Stomach smooth muscle (tissue), 2 donors: Measurements from ENCODE around the gene RBM43.
"Not testable (repeated sequence)": the region's sequence is repeated elsewhere in the genome, so short reads cannot be mapped to it uniquely, and the experiment has no call there.

ENCODE experiments used
- H3K27ac ChIP-seq: one replicate; pipeline ENCODE4 v1.7.0; 2013; ENCODE audit warnings: mild to moderate bottlenecking, low read length, inconsistent platforms
- H3K27me3 ChIP-seq, 2 donors: one replicate each; pipeline ENCODE4 v1.7.0; 2013; ENCODE audit warnings: low read length in 2 of 2; ENCODE audit not compliant: insufficient read depth in 2 of 2, control insufficient read depth in 1 of 2
- H3K36me3 ChIP-seq, 2 donors: one replicate each; pipeline ENCODE4 v1.7.0; 2013; ENCODE audit warnings: low read length in 2 of 2; ENCODE audit not compliant: control insufficient read depth in 2 of 2, insufficient read depth in 2 of 2
- H3K4me1 ChIP-seq: one replicate; pipeline ENCODE4 v1.7.0; 2013; ENCODE audit warnings: low read length; ENCODE audit not compliant: control insufficient read depth, insufficient read depth
- H3K4me3 ChIP-seq, 2 donors: one replicate each; pipeline ENCODE4 v1.7.0; 2013; ENCODE audit warnings: low read length in 2 of 2
- H3K9ac ChIP-seq, 2 donors: one replicate each; pipeline ENCODE4 v1.7.0; 2013; ENCODE audit warnings: low read length in 2 of 2, mild to moderate bottlenecking in 1 of 2
- H3K9me3 ChIP-seq, 2 donors: one replicate each; pipeline ENCODE4 v1.7.0; 2013; ENCODE audit warnings: low read length in 2 of 2; ENCODE audit not compliant: control insufficient read depth in 2 of 2
- donor health status: healthy.
- donor health status: Pancreatic carcinoma.

Gene RBM43

DNA sequence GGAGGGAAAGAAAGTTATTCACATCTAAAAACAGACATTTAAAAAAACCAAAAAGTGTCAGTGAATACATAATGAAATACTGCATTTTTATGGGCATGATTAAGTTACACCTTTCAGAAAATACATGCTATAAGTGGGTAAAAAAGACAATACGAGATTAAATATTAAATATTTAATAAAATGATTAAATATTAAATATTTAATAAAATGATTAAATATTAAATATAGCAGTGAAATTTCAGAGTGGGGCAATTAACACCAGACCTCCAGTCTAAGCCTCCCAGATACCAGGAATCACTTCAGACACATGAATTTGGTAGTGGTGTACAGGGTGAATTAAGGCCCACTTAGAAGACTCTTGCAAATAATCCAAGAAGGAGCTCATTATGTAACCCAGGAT, 15.5 kb downstream of the RBM43 start:
- Histone ChIP-seq H3K27me3 (no peaks in the 10 kb centered on the region), H3K27ac (no peak overlapping the region), H3K36me3 (peaks cover 9 to 22% of the 10 kb centered on the region in 2 donors), H3K9ac (no peak overlapping the region), H3K9me3 (peaks cover 7 to 14% of the 10 kb centered on the region in 2 donors), H3K4me3 (no peak overlapping the region), H3K4me1 (no peaks in the 10 kb centered on the region)

DNA sequence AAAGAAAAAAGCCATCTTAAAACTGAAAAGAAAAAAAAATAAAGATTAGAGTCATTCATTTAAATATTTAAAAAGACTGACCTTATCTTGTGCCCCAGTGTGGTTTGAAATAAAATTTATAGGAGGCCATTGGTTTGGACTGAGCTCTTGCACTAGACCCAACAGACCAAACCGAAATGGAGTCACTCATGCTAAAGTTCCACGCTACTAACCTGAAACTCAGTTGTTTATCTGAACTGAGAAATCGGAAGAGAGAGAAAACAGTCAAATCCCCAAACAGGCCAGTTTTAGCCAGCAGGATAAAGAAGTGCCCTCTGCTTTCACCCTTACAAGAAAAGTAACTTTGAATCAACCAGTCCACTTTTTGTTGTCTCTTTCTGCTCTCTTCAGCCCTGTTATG, 18.2 kb downstream of the RBM43 start:
- Histone ChIP-seq H3K36me3 (peaks cover under 1 to 4% of the 10 kb centered on the region in 2 donors), H3K4me1 (no peaks in the 10 kb centered on the region), H3K9ac (no peak overlapping the region), H3K27ac (no peak overlapping the region), H3K27me3 (no peaks in the 10 kb centered on the region), H3K9me3 (peaks cover under 1 to 4% of the 10 kb centered on the region in 2 donors), H3K4me3 (no peak overlapping the region)

DNA sequence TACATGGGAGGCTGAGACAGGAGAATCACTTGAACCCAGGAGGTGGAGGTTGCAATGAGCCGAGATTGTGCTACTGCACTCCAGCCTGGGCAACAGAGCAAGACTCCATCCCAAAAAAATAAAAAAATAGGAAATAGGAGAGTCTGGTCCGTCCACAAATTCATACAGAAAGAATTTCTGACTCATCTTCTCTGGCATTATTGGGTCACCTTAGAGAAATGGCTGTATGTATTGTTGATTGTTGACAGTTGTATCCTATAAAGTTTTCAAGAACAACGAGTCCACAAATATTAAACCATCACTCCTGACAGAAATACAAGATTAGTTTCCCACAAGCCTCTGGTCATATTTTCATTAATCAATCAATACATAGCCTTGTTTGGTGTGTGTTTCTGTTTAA, 20.4 kb downstream of the RBM43 start:
- H3K9me3 ChIP-seq, result peaks cover 0 to under 1% of the 10 kb centered on the region in 2 donors
- H3K4me3 ChIP-seq, result no peak overlapping the region
- H3K9ac ChIP-seq, result no peak overlapping the region
- H3K4me1 ChIP-seq, result no peaks in the 10 kb centered on the region
- no peaks in the 10 kb centered on the region for H3K36me3 ChIP-seq
- H3K27me3 ChIP-seq, result no peaks in the 10 kb centered on the region
- no peak overlapping the region for H3K27ac ChIP-seq

DNA sequence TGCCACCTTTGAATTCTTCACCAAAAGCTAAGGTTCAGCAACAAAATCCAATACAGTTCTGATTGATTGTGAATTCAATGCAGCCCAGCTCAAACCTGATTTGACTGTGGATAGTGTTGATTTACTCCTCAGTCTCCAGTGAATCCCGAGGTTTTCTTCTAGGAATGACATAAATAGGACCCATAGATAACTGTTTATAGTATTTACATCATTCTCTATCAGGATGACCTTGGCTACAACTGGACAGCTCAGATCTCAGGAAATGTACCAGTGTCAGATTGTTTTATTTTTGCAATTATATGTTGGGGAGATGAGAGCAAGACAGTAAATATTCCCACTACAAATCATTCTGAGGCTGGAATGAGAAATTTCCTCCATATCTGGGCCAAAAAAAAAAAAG, 21.2 kb downstream of the RBM43 start:
- no peak overlapping the region for H3K27ac ChIP-seq
- H3K9ac ChIP-seq, result no peak overlapping the region
- H3K27me3 ChIP-seq, result no peaks in the 10 kb centered on the region
- H3K4me3 ChIP-seq, result no peak overlapping the region
- no peaks in the 10 kb centered on the region for H3K9me3 ChIP-seq
- no peaks in the 10 kb centered on the region for H3K4me1 ChIP-seq
- no peaks in the 10 kb centered on the region for H3K36me3 ChIP-seq

DNA sequence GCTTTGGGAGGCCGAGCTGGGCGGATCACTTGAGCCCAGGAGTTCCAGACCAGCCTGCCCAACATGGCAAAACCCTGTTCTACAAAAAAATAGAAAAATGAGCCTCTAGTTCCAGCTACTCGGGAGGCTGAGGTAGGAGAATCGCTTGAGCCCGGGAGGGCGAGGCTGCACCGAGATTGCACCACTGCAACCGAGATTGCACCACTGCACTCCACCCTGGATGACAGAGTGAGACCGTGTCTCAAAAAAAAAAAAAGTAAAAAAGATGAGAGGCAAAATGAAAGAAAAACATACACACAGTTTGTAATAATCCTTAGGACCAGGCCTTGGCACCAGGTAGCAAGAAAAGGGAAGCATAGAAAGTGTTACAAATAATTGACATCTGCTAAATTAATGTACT, 22.0 kb downstream of the RBM43 start:
- Histone ChIP-seq H3K4me3 (no peak overlapping the region), H3K9me3 (no peaks in the 10 kb centered on the region), H3K36me3 (no peaks in the 10 kb centered on the region), H3K27me3 (no peaks in the 10 kb centered on the region), H3K27ac (no peak overlapping the region), H3K9ac (no peak overlapping the region), H3K4me1 (no peaks in the 10 kb centered on the region)

DNA sequence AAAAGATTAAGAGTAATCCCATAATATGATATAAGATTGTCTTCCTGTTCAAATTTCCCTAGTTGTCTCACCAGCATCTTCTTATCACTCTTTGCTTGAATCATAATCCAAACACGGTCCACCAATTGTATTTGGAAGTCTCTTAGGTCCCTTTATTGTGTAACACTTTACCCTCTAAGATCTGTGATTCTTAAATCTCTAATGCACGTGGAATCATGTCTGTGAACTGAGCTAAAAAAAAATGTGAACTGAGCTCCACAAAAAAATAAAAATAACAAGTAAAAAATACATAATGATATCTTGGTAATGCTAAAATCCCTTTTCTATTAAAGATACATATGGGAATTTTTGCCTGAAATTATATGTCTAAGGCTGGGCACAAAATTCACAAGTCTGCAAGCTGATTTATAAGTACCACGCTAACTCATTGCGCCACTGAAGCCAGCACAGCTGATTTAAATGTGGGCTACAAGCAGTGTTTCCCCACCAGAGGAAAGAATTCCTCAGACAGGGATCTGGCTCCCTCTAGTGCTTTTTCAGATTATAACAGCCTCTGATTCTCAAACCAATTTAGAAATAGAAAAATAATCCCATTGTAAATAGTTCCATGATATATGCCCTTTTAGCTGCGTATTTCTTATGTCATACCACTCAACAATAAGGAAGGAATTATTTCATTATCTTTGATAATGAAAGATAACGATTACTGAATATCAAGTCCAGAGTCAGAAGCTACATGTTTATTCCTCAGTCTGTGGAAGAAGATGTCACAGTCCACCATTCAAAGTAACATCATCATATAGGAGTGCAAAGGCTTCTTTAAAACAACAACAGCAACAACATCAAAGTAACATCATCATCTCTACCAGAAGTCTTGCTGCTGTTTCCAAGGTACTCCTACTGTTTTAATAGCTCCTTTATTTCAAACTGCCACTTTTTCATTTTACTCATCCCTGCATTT, 22.9 kb downstream of the RBM43 start:
- H3K27ac ChIP-seq, result no peak overlapping the region
- no peaks in the 10 kb centered on the region for H3K9me3 ChIP-seq
- H3K27me3 ChIP-seq, result no peaks in the 10 kb centered on the region
- H3K36me3 ChIP-seq, result no peaks in the 10 kb centered on the region
- H3K4me3 ChIP-seq, result no peak overlapping the region
- no peaks in the 10 kb centered on the region for H3K4me1 ChIP-seq
- H3K9ac ChIP-seq, result peak overlapping the region in 1 of 2 donors; percentile 6

DNA sequence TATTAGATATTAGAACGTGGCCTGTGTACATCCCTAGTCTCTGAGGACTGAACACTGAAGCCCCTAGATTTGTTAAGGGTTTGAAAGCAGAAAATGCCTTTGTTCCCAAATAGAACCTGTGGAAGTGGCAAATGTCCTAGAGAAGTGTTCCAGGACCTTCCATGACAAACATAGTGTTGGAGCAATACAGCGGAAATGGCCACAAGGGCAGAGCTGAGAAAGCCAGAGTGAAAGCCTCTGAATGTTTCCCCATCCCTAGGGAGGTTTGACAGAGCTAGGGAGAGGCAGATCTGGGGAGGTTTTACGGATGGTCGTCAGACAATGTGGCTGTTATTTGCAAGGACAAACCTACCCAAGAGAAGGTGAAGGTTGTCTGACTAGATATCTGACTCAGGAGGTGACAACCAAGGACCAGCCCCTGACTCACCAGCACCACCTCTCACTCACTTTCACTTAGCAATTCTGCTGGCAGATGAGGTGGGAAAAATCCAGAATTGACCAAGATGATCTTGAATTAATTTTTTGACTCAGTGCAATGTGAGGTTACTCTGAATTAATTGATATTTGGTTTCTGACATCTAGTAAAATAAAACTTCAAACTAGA, 24.1 kb downstream of the RBM43 start:
- H3K9me3 ChIP-seq, result no peaks in the 10 kb centered on the region
- H3K36me3 ChIP-seq, result no peaks in the 10 kb centered on the region
- H3K4me3 ChIP-seq, result no peak overlapping the region
- H3K27ac ChIP-seq, result no peak overlapping the region
- no peaks in the 10 kb centered on the region for H3K27me3 ChIP-seq
- H3K4me1 ChIP-seq, result no peaks in the 10 kb centered on the region
- H3K9ac ChIP-seq, result no peak overlapping the region

DNA sequence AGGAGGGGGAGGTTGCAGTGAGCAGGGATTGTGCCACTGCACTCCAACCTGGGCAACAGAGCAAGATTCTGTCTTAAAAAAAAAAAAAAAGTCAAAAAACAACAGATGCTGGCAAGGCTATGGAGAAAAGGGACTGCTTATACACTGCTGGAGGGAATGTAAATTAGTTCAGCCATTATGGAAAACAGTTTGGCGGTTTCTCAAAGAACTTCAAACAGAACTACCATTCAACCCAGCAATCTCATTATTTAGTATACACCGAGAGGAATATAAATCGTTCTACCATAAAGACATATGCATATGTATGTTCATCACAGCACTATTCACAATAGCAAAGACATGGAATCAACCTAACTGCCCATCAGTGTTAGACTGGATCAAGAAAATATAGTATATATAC, 27.9 kb downstream of the RBM43 start:
- H3K4me3 ChIP-seq, H3K4me1 ChIP-seq, H3K36me3 ChIP-seq, H3K9ac ChIP-seq, H3K9me3 ChIP-seq, H3K27ac ChIP-seq, H3K27me3 ChIP-seq: not testable (repeated sequence)

DNA sequence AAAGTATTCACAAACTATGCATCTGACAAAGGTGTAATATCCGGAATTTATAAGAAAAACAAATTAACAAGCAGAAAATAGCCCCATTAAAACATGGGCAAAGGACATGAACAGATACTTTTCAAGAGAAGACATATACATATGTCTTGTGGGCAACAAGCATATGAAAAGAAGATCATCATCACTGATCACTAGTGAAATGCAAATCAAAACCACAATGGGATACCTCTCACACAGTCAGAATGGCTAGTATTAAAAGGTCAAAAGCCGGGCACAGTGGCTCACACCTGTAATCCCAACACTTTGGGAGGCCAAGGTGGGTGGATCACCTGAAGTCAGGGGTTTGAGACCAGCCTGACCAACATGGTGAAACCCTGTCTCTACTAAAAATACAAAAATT, 28.4 kb downstream of the RBM43 start:
- not testable (repeated sequence) for H3K36me3 ChIP-seq, H3K27me3 ChIP-seq, H3K9me3 ChIP-seq, H3K4me1 ChIP-seq, H3K4me3 ChIP-seq, H3K9ac ChIP-seq, H3K27ac ChIP-seq

DNA sequence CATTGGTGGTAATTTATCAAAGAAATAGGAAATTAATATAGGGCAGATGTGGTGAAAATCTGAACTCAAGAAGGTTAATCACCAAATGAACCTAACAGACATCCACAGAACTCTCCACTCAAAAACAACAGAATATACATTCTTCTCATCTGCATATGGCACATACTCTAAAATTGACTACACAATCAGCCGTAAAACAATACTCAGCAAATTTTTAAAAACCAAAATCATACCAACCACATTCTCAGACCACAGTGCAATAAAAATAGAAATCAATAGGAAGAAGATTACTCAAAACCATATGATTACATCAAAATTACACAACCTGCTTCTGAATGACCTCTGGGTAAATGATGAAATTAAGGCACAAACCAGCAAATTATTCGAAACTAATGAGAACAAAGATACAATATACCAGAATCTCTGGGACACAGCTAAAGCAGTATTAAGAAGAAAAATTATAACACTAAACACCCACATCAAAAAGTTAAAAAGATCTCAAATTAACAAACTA, 31.0 kb downstream of the RBM43 start:
- no peak overlapping the region for H3K27ac ChIP-seq
- no peak overlapping the region for H3K9ac ChIP-seq
- H3K27me3 ChIP-seq, result no peaks in the 10 kb centered on the region
- no peaks in the 10 kb centered on the region for H3K36me3 ChIP-seq
- no peaks in the 10 kb centered on the region for H3K4me1 ChIP-seq
- no peak overlapping the region for H3K4me3 ChIP-seq
- H3K9me3 ChIP-seq, result no peaks in the 10 kb centered on the region
